ENCODE measurements around the gene LRRC2.

DNA sequence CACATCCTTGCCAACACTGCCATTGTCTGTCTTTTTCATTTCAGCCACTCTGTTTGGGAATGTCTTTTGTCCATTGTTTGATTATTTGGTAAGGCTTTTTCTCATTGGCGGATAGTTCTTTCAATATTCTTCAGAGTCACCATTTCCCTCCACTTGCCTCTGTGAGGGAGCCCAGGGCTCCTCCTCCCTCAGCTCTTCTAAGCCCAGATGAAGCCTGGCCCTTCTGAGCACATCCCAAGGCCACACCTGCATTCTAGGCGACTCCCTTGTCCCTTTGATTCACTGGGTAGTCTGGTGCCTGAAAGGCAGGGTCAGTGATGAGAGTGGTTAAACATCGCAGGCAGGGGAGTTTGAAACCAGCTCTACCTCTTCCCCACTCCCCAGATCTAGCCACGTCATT lies 89.0 kb downstream of the LRRC2 start:
- TF ChIP-seq, protein P1, sequence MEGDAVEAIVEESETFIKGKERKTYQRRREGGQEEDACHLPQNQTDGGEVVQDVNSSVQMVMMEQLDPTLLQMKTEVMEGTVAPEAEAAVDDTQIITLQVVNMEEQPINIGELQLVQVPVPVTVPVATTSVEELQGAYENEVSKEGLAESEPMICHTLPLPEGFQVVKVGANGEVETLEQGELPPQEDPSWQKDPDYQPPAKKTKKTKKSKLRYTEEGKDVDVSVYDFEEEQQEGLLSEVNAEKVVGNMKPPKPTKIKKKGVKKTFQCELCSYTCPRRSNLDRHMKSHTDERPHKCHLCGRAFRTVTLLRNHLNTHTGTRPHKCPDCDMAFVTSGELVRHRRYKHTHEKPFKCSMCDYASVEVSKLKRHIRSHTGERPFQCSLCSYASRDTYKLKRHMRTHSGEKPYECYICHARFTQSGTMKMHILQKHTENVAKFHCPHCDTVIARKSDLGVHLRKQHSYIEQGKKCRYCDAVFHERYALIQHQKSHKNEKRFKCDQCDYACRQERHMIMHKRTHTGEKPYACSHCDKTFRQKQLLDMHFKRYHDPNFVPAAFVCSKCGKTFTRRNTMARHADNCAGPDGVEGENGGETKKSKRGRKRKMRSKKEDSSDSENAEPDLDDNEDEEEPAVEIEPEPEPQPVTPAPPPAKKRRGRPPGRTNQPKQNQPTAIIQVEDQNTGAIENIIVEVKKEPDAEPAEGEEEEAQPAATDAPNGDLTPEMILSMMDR (IDR thresholded peaks at IDR 0.05), result no peak
- TF ChIP-seq POLR2A (IDR thresholded peaks at IDR 0.05), result no peak

All from adrenal gland (tissue), 5 donors.